Endothelial cell (in vitro differentiated cells): Measurements from ENCODE around the gene ATP13A3. TPM values are rescaled to one million over a fixed set of nuclear protein-coding genes. Genes with fewer than 3 reads are reported as not detected.

Experiments used
- DNase-seq: peaks from one replicate; pipeline ENCODE4 v3.0.0; 2021; ENCODE audit warnings: low spot score
- H3K27ac Mint-ChIP-seq: one replicate; pipeline ENCODE4 v1.8.0; 2021; ENCODE audit warnings: mixed read lengths, inconsistent platforms; ENCODE audit not compliant: unreplicated experiment
- H3K27me3 Mint-ChIP-seq: one replicate; pipeline ENCODE4 v1.8.0; 2021; ENCODE audit warnings: mild to moderate bottlenecking, moderate library complexity, mixed read lengths, inconsistent platforms; ENCODE audit not compliant: unreplicated experiment
- H3K36me3 Mint-ChIP-seq: one replicate; pipeline ENCODE4 v1.8.0; 2021; ENCODE audit warnings: mild to moderate bottlenecking, low read depth, mixed read lengths, inconsistent platforms; ENCODE audit not compliant: unreplicated experiment
- H3K4me1 Mint-ChIP-seq: one replicate; pipeline ENCODE4 v1.8.0; 2021; ENCODE audit warnings: mild to moderate bottlenecking, mixed read lengths, inconsistent platforms; ENCODE audit not compliant: unreplicated experiment
- H3K4me3 Mint-ChIP-seq: one replicate; pipeline ENCODE4 v1.8.0; 2021; ENCODE audit warnings: mild to moderate bottlenecking, mixed read lengths, inconsistent platforms; ENCODE audit not compliant: unreplicated experiment
- H3K9me3 Mint-ChIP-seq: one replicate; pipeline ENCODE4 v1.8.0; 2021; ENCODE audit warnings: mixed read lengths, inconsistent platforms; ENCODE audit not compliant: unreplicated experiment
- total RNA-seq: library from RNA; stranded (reverse); fragmentation: NEBNext Ultra II Directional; extraction: Animal tissue kit (Norgen Biotek cat#: 25700); gene quantifications from one replicate; pipeline ENCODE4 v1.2.1, GENCODE V29; 2021; ENCODE audit not compliant: unreplicated experiment
- TF ChIP-seq, protein P1 (sequence below): fragments of 200-600 bp; sonication (generic); IDR thresholded peaks from one replicate; pipeline ENCODE4 v1.5.0; 2021; ENCODE audit warnings: antibody characterized with exemption; ENCODE audit not compliant: unreplicated experiment

Gene ATP13A3
- total RNA-seq, 1 donor from 2014 or later = 32.1 TPM

GRCh38 chr3:194390835-194391234, 96.0 kb downstream of the ATP13A3 start:
- Mint-ChIP-seq H3K27ac (no peak overlapping the region), H3K4me3 (no peak overlapping the region), H3K9me3 (no peaks in the 10 kb centered on the region), H3K27me3 (peaks cover 6% of the 10 kb centered on the region), H3K4me1 (peaks cover 7% of the 10 kb centered on the region), H3K36me3 (peaks cover 8% of the 10 kb centered on the region)
- TF ChIP-seq, protein P1, sequence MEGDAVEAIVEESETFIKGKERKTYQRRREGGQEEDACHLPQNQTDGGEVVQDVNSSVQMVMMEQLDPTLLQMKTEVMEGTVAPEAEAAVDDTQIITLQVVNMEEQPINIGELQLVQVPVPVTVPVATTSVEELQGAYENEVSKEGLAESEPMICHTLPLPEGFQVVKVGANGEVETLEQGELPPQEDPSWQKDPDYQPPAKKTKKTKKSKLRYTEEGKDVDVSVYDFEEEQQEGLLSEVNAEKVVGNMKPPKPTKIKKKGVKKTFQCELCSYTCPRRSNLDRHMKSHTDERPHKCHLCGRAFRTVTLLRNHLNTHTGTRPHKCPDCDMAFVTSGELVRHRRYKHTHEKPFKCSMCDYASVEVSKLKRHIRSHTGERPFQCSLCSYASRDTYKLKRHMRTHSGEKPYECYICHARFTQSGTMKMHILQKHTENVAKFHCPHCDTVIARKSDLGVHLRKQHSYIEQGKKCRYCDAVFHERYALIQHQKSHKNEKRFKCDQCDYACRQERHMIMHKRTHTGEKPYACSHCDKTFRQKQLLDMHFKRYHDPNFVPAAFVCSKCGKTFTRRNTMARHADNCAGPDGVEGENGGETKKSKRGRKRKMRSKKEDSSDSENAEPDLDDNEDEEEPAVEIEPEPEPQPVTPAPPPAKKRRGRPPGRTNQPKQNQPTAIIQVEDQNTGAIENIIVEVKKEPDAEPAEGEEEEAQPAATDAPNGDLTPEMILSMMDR = no peak
- no peak for DNase-seq

DNA sequence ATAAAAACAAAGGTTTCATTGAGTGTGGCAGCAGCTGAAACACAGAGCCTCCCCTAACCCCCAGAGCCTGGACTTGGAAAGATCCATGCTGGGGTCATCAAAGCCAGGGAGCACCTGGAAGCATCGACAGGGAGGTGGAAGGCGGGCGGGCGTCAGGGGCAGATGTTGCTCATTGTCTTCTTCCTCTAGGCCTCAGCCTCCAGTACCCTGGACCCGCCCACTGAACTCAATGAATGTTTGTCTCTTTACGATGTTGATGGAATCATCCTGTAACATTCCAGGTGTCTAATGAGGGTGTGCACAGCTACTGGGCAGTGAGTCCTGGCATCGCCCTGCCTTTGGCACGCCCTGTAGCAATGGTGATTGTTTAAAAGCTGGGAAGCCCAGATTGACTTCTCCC, 97.5 kb downstream of the ATP13A3 start:
- Mint-ChIP-seq H3K27ac (no peak overlapping the region), H3K4me1 (no peaks in the 10 kb centered on the region), H3K9me3 (no peaks in the 10 kb centered on the region), H3K27me3 (peaks cover 2% of the 10 kb centered on the region), H3K4me3 (no peak overlapping the region), H3K36me3 (peaks cover 8% of the 10 kb centered on the region)
- DNase-seq = no peak
- TF ChIP-seq, protein P1 = no peak

DNA sequence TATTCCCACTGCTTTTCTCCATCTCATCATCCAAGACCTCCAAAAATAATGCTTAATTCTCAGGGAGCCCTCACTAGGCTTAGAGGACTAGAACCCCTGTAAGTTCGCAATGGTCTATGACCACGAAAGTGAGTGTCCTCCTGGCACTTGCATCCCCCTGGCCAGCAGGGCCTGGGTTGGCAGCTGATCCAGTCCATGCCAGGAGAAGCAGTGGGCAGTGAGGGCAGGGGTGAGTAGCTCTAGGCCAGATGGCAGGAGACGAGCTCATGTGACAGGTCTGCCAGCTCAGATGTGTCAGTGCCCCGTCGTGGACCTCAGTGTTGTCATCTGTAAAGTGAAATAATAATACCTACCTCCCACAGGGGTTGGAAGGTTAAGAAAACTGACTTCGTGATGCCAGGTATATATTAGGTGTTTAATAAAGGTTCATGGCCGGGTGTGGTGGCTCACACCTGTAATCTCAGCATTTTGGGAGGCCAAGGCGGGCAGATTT, 98.8 kb downstream of the ATP13A3 start:
- Mint-ChIP-seq H3K4me3 (no peak overlapping the region), H3K4me1 (peaks cover 10% of the 10 kb centered on the region), H3K9me3 (no peaks in the 10 kb centered on the region), H3K27me3 (peaks cover 3% of the 10 kb centered on the region), H3K36me3 (peaks cover 8% of the 10 kb centered on the region), H3K27ac (no peak overlapping the region)
- TF ChIP-seq, protein P1 = no peak
- DNase-seq = no peak

- peaks cover 16% of the 10 kb centered on the region for H3K4me1 Mint-ChIP-seq
- peaks cover 3% of the 10 kb centered on the region for H3K27me3 Mint-ChIP-seq
- H3K9me3 Mint-ChIP-seq = no peaks in the 10 kb centered on the region
- TF ChIP-seq, protein P1 = no peak
- H3K4me3 Mint-ChIP-seq = no peak overlapping the region
- no peak for DNase-seq
- H3K36me3 Mint-ChIP-seq = peaks cover 8% of the 10 kb centered on the region
- H3K27ac Mint-ChIP-seq = no peak overlapping the region
These were observed 99.5 kb downstream of the ATP13A3 start for GRCh38 chr3:194387276-194387675.

DNA sequence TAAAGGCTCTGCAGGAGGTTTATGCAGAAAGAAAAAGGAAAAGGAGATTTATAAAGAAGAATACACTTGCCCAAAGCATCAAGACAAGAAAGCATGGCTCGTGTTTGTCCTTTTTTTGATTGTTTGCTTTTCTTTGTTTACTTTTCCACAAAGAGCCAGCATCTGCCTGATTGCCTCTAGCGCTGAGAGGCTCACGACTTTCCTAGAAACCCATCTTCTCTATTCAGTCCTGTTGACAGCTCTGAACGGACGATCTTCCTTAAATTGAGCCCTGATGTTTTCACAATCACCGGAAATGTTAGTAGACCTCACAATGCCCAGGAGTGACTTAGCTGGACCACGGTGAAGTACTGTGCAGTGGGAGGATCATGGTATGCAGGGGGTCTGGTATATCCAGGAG, 100.2 kb downstream of the ATP13A3 start:
- TF ChIP-seq, protein P1 = no peak
- no peaks in the 10 kb centered on the region for H3K9me3 Mint-ChIP-seq
- DNase-seq = no peak
- H3K4me1 Mint-ChIP-seq = peaks cover 18% of the 10 kb centered on the region
- H3K27ac Mint-ChIP-seq = no peak overlapping the region
- peaks cover 3% of the 10 kb centered on the region for H3K27me3 Mint-ChIP-seq
- no peak overlapping the region for H3K4me3 Mint-ChIP-seq
- peaks cover 8% of the 10 kb centered on the region for H3K36me3 Mint-ChIP-seq
